GM12878 (cell line): ENCODE data around the gene MAN2B2. TPM values are rescaled to one million over a fixed set of nuclear protein-coding genes. Genes with fewer than 3 reads are reported as not detected.

Experiments
- ATAC-seq: fragments of 200-7000 bp; cut with Tn5 transposase; 3 replicates; pipeline ENCODE4 v1.9.1; 2020; ENCODE audit warnings: mild to moderate bottlenecking, moderate library complexity
- BruUV-seq: library from RNA; stranded (reverse); fragments of 400-500 nt; replicated peaks from 2 replicates; lab custom pipeline; 2021; lab: Mats Ljungman, UMichigan
- CTCF ChIA-PET: fragments of 300-600 bp; sonication (Branson Sonifier 250); formaldehyde crosslinking; extraction: SDS; loops from one replicate; lab custom pipeline; 2021; ENCODE audit warnings: inconsistent platforms; lab: Yijun Ruan, JAX
- POLR2A ChIA-PET: fragments of 350-600 bp; formaldehyde crosslinking; extraction: SDS; loops from one replicate; lab custom pipeline; 2021; ENCODE audit warnings: inconsistent platforms; lab: Charles Lee
- RAD21 ChIA-PET: fragments of 300-600 bp; sonication (Branson Sonifier 250); formaldehyde crosslinking; loops from one replicate; lab custom pipeline; 2023; ENCODE audit warnings: antibody characterized with exemption; ENCODE audit not compliant: unreplicated experiment; lab: Charles Lee
- SMC1A ChIA-PET: fragments of 300-600 bp; sonication (Branson Sonifier 250); formaldehyde crosslinking; loops from one replicate; lab custom pipeline; 2023; ENCODE audit not compliant: unreplicated experiment, uncharacterized antibody; lab: Charles Lee
- DNase-seq: peaks from one replicate; pipeline ENCODE4 v3.0.0-alpha.2; 2011; ENCODE audit warnings: low read depth, low spot score
- FAIRE-seq: peaks from 3 replicates; lab custom pipeline; 2011; peaks lifted over from hg19 to GRCh38; lab: Jason Lieb, UNC
- H2AFZ ChIP-seq: 2 replicates; pipeline ENCODE4 v1.6.0; 2011; ENCODE audit warnings: low read depth, low read length, control low read depth; ENCODE audit not compliant: control insufficient read depth
- H3K27ac ChIP-seq: 2 replicates; pipeline ENCODE4 v1.5.1; 2011; ENCODE audit warnings: control low read depth; ENCODE audit not compliant: control insufficient read depth, insufficient read depth
- H3K27me3 ChIP-seq, 2 experiments: replicated peaks in 1 of 2; 2 replicates each; pipeline versions ENCODE4 v1.6.0 to v1.6.1; 2011; ENCODE audit warnings: low read length in 1 of 2; ENCODE audit not compliant: control insufficient read depth in 2 of 2, insufficient read depth in 2 of 2
- H3K36me3 ChIP-seq, 2 experiments: 2 replicates each; pipeline ENCODE4 v1.5.1; 2011; ENCODE audit warnings: low read length in 1 of 2; ENCODE audit not compliant: control insufficient read depth in 2 of 2, insufficient read depth in 2 of 2
- H3K4me1 ChIP-seq: 2 replicates; pipeline ENCODE4 v1.6.1; 2011; ENCODE audit warnings: mild to moderate bottlenecking, low read length, moderate library complexity, mixed read lengths; ENCODE audit not compliant: control insufficient read depth, insufficient read depth
- H3K4me2 ChIP-seq: 2 replicates; pipeline ENCODE4 v1.6.0; 2011; ENCODE audit warnings: control low read depth; ENCODE audit not compliant: control insufficient read depth, insufficient read depth
- H3K4me3 ChIP-seq: fragments of 200-600 bp; sonication (generic); 2 replicates; pipeline ENCODE4 v1.5.1; 2016
- H3K79me2 ChIP-seq: 2 replicates; pipeline ENCODE4 v1.6.0; 2011; ENCODE audit warnings: low read length; ENCODE audit not compliant: control insufficient read depth, insufficient read depth
- H3K9ac ChIP-seq: 2 replicates; pipeline ENCODE4 v1.8.0; 2011; ENCODE audit warnings: low read length, control low read depth, mixed read lengths; ENCODE audit not compliant: control insufficient read depth, insufficient read depth
- H3K9me3 ChIP-seq: replicated peaks from 3 replicates; pipeline ENCODE4 v1.5.1; 2011; ENCODE audit warnings: mild to moderate bottlenecking, low read length; ENCODE audit not compliant: control insufficient read depth, insufficient read depth
- H4K20me1 ChIP-seq: 2 replicates; pipeline ENCODE4 v1.6.0; 2011; ENCODE audit not compliant: control insufficient read depth, insufficient read depth
- BCL11A ChIP-seq: IDR thresholded peaks from 2 replicates; pipeline ENCODE4 v1.6.1; 2011; ENCODE audit warnings: low read depth, low read length
- CHD1 ChIP-seq: IDR thresholded peaks from 2 replicates; pipeline ENCODE4 v1.6.1; 2012; ENCODE audit warnings: low read depth, low read length, improper control_type of control experiment
- CREB1 ChIP-seq: IDR thresholded peaks from 2 replicates; pipeline ENCODE4 v1.6.1; 2012; ENCODE audit warnings: low read depth, mild to moderate bottlenecking, inconsistent platforms
- MEF2A ChIP-seq: IDR thresholded peaks from 2 replicates; pipeline ENCODE4 v1.6.1; 2011; ENCODE audit warnings: low read depth, mild to moderate bottlenecking, low read length, moderate library complexity; ENCODE audit not compliant: insufficient read depth
- MEF2B ChIP-seq: fragments of 450-650 bp; IDR thresholded peaks from 2 replicates; pipeline ENCODE4 v1.6.1; 2018; ENCODE audit warnings: mild to moderate bottlenecking, moderate library complexity; ENCODE audit not compliant: partially characterized antibody, poor library complexity, severe bottlenecking
- POLR2AphosphoS5 ChIP-seq: IDR thresholded peaks from 2 replicates; pipeline ENCODE4 v1.6.1; 2011; ENCODE audit warnings: mild to moderate bottlenecking, low read length, inconsistent platforms
- SPI1 ChIP-seq: IDR thresholded peaks from 2 replicates; pipeline ENCODE4 v1.6.1; 2011; ENCODE audit warnings: low read depth, mild to moderate bottlenecking, low read length, moderate library complexity, borderline replicate concordance; ENCODE audit not compliant: insufficient read depth
- TCF12 ChIP-seq: IDR thresholded peaks from 2 replicates; pipeline ENCODE4 v1.6.1; 2011; ENCODE audit warnings: low read depth, mild to moderate bottlenecking, low read length
- TCF3 ChIP-seq: IDR thresholded peaks from 2 replicates; pipeline ENCODE4 v1.6.1; 2012; ENCODE audit warnings: low read depth, mild to moderate bottlenecking, low read length, borderline replicate concordance; ENCODE audit not compliant: insufficient read depth
- WGBS: methylation state at CpG from one replicate; pipeline ENCODE4 v1.1.6; 2016; ENCODE audit warnings: low lambda C conversion rate; ENCODE audit not compliant: insufficient replicate concordance, insufficient coverage; ENCODE audit errors: missing lambda C conversion rate; 5-methylcytosine and 5-hydroxymethylcytosine counted together
- in situ Hi-C: fragments of 300-500 bp; cut with MboI; formaldehyde crosslinking; loops from 9 replicates; pipeline ENCODE4 v1.14.3; 2018; ENCODE audit warnings: mixed read lengths
- intact Hi-C: fragments of 100-400 bp; cut with micrococcal nuclease; formaldehyde crosslinking; loops from one replicate; pipeline ENCODE4 v1.14.2; 2022; ENCODE audit not compliant: unreplicated experiment
- polyA plus RNA-seq, 11 experiments: library from polyadenylated mRNA; depleted of rRNA in 4 of 11; unstranded in 6 of 11; stranded (reverse) in 5 of 11; fragments of >200 nt; fragmentation: Nextera tagmentation in 4 of 11; fragmentation: Illumina TruSeq in 1 of 11; extraction: Ambion mirVana in 4 of 11; extraction: Trizol in 1 of 11; gene quantifications; 1 replicate in 1 of 11; 2 replicates in 10 of 11; pipeline versions ENCODE4 v1.2.1 to v1.2.3, GENCODE V29; 2011 to 2016; ENCODE audit warnings: inconsistent platforms in 2 of 11, missing spikeins in 2 of 11, low read depth in 1 of 11
- total RNA-seq, 4 experiments: library from RNA; depleted of rRNA in 3 of 4; stranded (reverse); fragments of >200 nt in 3 of 4; fragmentation: Illumina TruSeq in 1 of 4; extraction: Trizol in 1 of 4; gene quantifications; 2 replicates each; pipeline versions ENCODE4 v1.2.1 to v1.2.3, GENCODE V29; 2013 to 2021

Gene MAN2B2
- total and polyA plus RNA-seq, 10 of the 15 experiments (the other 5 are each of a cell fraction or from before 2014, with no cell fraction given): 0.47 to 14.5 (median 7.0) TPM

DNA sequence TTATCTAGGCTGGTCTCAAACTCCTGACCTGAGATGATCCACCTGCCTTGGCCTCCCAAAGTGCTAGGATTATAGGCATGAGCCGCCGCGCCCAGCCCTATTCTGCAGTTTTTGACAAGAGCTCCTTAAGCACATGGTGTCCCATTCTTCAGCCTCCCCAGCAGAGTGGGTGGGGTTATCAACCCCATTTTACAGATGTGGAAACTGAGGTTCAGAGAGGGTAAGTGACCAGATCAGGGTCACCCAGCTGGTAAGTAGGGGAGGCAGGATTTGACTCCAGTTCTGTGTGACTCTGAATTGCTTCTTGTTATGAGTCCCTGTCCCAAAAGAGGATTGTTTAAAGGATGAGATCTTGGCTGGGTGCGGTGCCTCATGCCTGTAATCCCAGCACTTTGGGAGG lies 14.5 kb downstream of the MAN2B2 start:
- FAIRE-seq: no peak
- H3K27ac ChIP-seq: no peak overlapping the region
- POLR2A ChIA-PET: interaction anchor here (0.7 kb wide), 1 partner anchor 40 kb away, joined by 3 read pairs; no protein-coding TSS in a partner anchor
- no peak for ATAC-seq
- intact Hi-C loops: no loop called here
- H2AFZ ChIP-seq: no peak overlapping the region
- no peaks in the 10 kb centered on the region for H3K9me3 ChIP-seq
- DNase-seq: no peak
- WGBS: 100% methylated on average over 4 of the region's 4 CpGs
- TF ChIP-seq CREB1 (no peak), POLR2AphosphoS5 (no peak), SPI1 (no peak), BCL11A (no peak)
- TF ChIP-seq, all 136 proteins: peak for 0
- H3K4me2 ChIP-seq: no peak overlapping the region
- in situ Hi-C loops: no loop called here
- H3K4me3 ChIP-seq: no peak overlapping the region
- CTCF ChIA-PET: no interaction called here
- BruUV-seq: no TSS peak
- H3K79me2 ChIP-seq: no peaks in the 10 kb centered on the region
- RAD21 ChIA-PET: no interaction called here
- no peaks in the 10 kb centered on the region for H3K27me3 ChIP-seq
- SMC1A ChIA-PET: interaction anchor here (0.7 kb wide), 1 partner anchor 591 kb away, joined by 3 read pairs; no protein-coding TSS in a partner anchor
- H3K36me3 ChIP-seq: no peaks in the 10 kb centered on the region; a peak in 3 of 4 replicates
- H4K20me1 ChIP-seq: no peaks in the 10 kb centered on the region
- H3K4me1 ChIP-seq: no peaks in the 10 kb centered on the region
- H3K9ac ChIP-seq: no peak overlapping the region

DNA sequence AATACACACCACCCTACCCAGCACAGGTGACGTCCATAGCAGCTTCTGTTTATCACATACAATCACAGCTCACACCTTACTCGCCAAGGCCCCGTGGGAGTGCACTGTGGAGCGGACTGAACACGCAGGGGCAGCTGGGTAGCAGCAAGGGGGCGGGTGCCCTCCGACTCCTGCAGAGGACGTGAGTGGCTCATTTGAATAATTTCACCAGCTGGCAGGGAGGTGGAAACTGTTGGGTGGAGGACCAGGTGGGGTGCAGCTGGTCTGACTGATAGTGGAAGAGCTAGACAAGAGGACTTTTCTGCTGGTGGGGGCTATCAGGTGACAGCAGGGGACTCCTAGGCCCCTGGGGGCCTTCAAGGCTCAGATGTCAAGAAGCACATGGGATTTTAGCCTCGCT lies 16.3 kb downstream of the MAN2B2 start:
- Histone ChIP-seq H3K79me2 (no peaks in the 10 kb centered on the region), H3K4me2 (no peak overlapping the region), H3K27ac (no peak overlapping the region), H3K36me3 (no peaks in the 10 kb centered on the region; a peak in 3 of 4 replicates), H3K27me3 (no peaks in the 10 kb centered on the region), H3K9ac (no peak overlapping the region), H3K9me3 (no peaks in the 10 kb centered on the region), H2AFZ (no peak overlapping the region), H4K20me1 (no peaks in the 10 kb centered on the region), H3K4me1 (no peaks in the 10 kb centered on the region), H3K4me3 (no peak overlapping the region)
- no peak for FAIRE-seq
- RAD21 ChIA-PET: no interaction called here
- POLR2A ChIA-PET: no interaction called here
- BruUV-seq: no TSS peak
- SMC1A ChIA-PET: no interaction called here
- in situ Hi-C loops (no loop called here), intact Hi-C loops (no loop called here)
- DNase-seq: no peak
- peak; percentile 55 for ATAC-seq
- 39% methylated on average over 9 of the region's 9 CpGs for WGBS
- peak; percentile 33 for TF ChIP-seq MEF2B
- TF ChIP-seq TCF3: peak; percentile 45; the same call in 1 of the 2 replicates
- no peak for TF ChIP-seq CHD1
- no peak for TF ChIP-seq MEF2A
- no peak for TF ChIP-seq POLR2AphosphoS5
- TF ChIP-seq TCF12: 0 out of 2 replicates have a peak, but pooled peaks have one; percentile 65
- CTCF ChIA-PET: interaction anchor here (0.6 kb wide), 1 partner anchor 23 kb away, joined by 3 read pairs; no protein-coding TSS in a partner anchor
